SU-DHL-6 (cell line): ENCODE results near the gene APPL2.

ENCODE experiments used
- H2AFZ ChIP-seq: fragments of 200-600 bp; sonication (generic); 2 replicates; pipeline ENCODE4 v1.6.1; 2014; ENCODE audit warnings: low read depth, mild to moderate bottlenecking, moderate library complexity, mixed read lengths, antibody characterized with exemption, low read length; ENCODE audit not compliant: severe bottlenecking
- H3F3A ChIP-seq: fragments of 200-600 bp; shearing (Covaris generic); 2 replicates; pipeline ENCODE4 v1.6.0; 2016; ENCODE audit warnings: antibody characterized with exemption, mild to moderate bottlenecking; ENCODE audit not compliant: insufficient read depth
- H3K27ac ChIP-seq: fragments of 200-600 bp; sonication (generic); 2 replicates; pipeline ENCODE4 v1.5.1; 2016; ENCODE audit warnings: low read depth, mild to moderate bottlenecking, low read length, moderate library complexity, mixed read lengths
- H3K27me3 ChIP-seq: fragments of 200-600 bp; sonication (generic), shearing (Covaris generic); 2 replicates; pipeline ENCODE4 v1.6.0; 2014; ENCODE audit warnings: mild to moderate bottlenecking, low read length
- H3K36me3 ChIP-seq: fragments of 200-600 bp; sonication (generic); 2 replicates; pipeline ENCODE4 v1.6.1; 2014; ENCODE audit warnings: mild to moderate bottlenecking, low read length, mixed read lengths
- H3K4me2 ChIP-seq: fragments of 300-600, 200-600 bp; shearing (Covaris generic), sonication (generic); 2 replicates; pipeline ENCODE4 v1.6.0; 2014; ENCODE audit warnings: low read length, low read depth, mild to moderate bottlenecking; ENCODE audit not compliant: poor library complexity, severe bottlenecking
- H3K4me3 ChIP-seq: fragments of 200-600 bp; sonication (generic); 2 replicates; pipeline ENCODE4 v1.5.1; 2014; ENCODE audit warnings: antibody characterized with exemption, low read length, mild to moderate bottlenecking, mixed read lengths; ENCODE audit not compliant: insufficient read depth, poor library complexity, severe bottlenecking
- H3K79me2 ChIP-seq: fragments of 200-600 bp; sonication (generic); 2 replicates; pipeline ENCODE4 v1.6.1; 2014; ENCODE audit warnings: mild to moderate bottlenecking, low read length, moderate library complexity; ENCODE audit not compliant: insufficient read depth
- H3K9ac ChIP-seq: fragments of 200-600 bp; sonication (generic); 2 replicates; pipeline ENCODE4 v1.7.0; 2014; ENCODE audit warnings: mild to moderate bottlenecking, low read length
- H3K9me2 ChIP-seq: fragments of 200-600 bp; sonication (generic); replicated peaks from 2 replicates; pipeline ENCODE4 v1.6.1; 2014; ENCODE audit warnings: low read length; ENCODE audit not compliant: insufficient read depth
- H3K9me3 ChIP-seq: fragments of 200-600 bp; sonication (generic); 2 replicates; pipeline ENCODE4 v1.6.1; 2014; ENCODE audit warnings: low read length, mixed read lengths; ENCODE audit not compliant: insufficient read depth
- H4K20me1 ChIP-seq: fragments of 200-600 bp; sonication (generic); 2 replicates; pipeline ENCODE4 v1.6.1; 2014; ENCODE audit warnings: low read depth, mild to moderate bottlenecking, antibody characterized with exemption, low read length, moderate library complexity, mixed read lengths
- CTCF ChIP-seq: fragments of 200-600 bp; sonication (generic); IDR thresholded peaks from one replicate; pipeline ENCODE4 v1.5.1; 2017; ENCODE audit warnings: antibody characterized with exemption, mild to moderate bottlenecking, low read length, moderate library complexity; ENCODE audit not compliant: insufficient read depth, poor library complexity, severe bottlenecking
- EZH2phosphoT487 ChIP-seq: fragments of 200-600 bp; sonication (generic), shearing (Covaris generic); conservative IDR thresholded peaks from 2 replicates; pipeline ENCODE4 v1.6.1; 2018; ENCODE audit warnings: mild to moderate bottlenecking, antibody characterized with exemption, low read length, moderate library complexity, mixed read lengths

APPL2 gene

GRCh38 chr12:105223352-105223845, 12.6 kb downstream of the APPL2 start:
- H3K27ac ChIP-seq, result no peak overlapping the region
- H3K4me2 ChIP-seq, result no peak overlapping the region
- H3K79me2 ChIP-seq, result no peaks in the 10 kb centered on the region
- no peaks in the 10 kb centered on the region for H3K9me3 ChIP-seq
- no peaks in the 10 kb centered on the region for H3K27me3 ChIP-seq
- H3K4me3 ChIP-seq, result no peak overlapping the region
- no peak overlapping the region for H2AFZ ChIP-seq
- no peak for TF ChIP-seq EZH2phosphoT487
- no peak for TF ChIP-seq CTCF
- H4K20me1 ChIP-seq, result no peaks in the 10 kb centered on the region
- no peaks in the 10 kb centered on the region for H3K9me2 ChIP-seq
- H3K36me3 ChIP-seq, result no peaks in the 10 kb centered on the region
- H3K9ac ChIP-seq, result no peak overlapping the region
- H3F3A ChIP-seq, result no peaks in the 10 kb centered on the region

- Histone ChIP-seq H3K27ac (no peak overlapping the region), H3K79me2 (no peaks in the 10 kb centered on the region)
Observed at GRCh38 chr12:105222726-105223351, 13.1 kb downstream of the APPL2 start.

GRCh38 chr12:105222284-105222655, 13.7 kb downstream of the APPL2 start:
- Histone ChIP-seq H3K27ac (no peak overlapping the region), H3F3A (no peaks in the 10 kb centered on the region), H3K9me3 (no peaks in the 10 kb centered on the region), H3K9ac (no peak overlapping the region), H3K4me2 (no peak overlapping the region), H3K79me2 (no peaks in the 10 kb centered on the region), H3K27me3 (no peaks in the 10 kb centered on the region), H3K9me2 (no peaks in the 10 kb centered on the region), H4K20me1 (no peaks in the 10 kb centered on the region), H3K36me3 (no peaks in the 10 kb centered on the region), H3K4me3 (no peak overlapping the region), H2AFZ (no peak overlapping the region)
- TF ChIP-seq CTCF (no peak), EZH2phosphoT487 (no peak)

More at GRCh38 chr12:105222726-105223351, 13.1 kb downstream of the APPL2 start:
- no peak overlapping the region for H3K4me2 ChIP-seq
- TF ChIP-seq CTCF, result no peak
- TF ChIP-seq EZH2phosphoT487, result no peak
- no peak overlapping the region for H3K9ac ChIP-seq
- H3K27me3 ChIP-seq, result no peaks in the 10 kb centered on the region
- no peaks in the 10 kb centered on the region for H3K36me3 ChIP-seq
- no peak overlapping the region for H3K4me3 ChIP-seq
- H4K20me1 ChIP-seq, result no peaks in the 10 kb centered on the region
- H2AFZ ChIP-seq, result no peak overlapping the region
- no peaks in the 10 kb centered on the region for H3K9me2 ChIP-seq
- H3K9me3 ChIP-seq, result no peaks in the 10 kb centered on the region
- no peaks in the 10 kb centered on the region for H3F3A ChIP-seq
